SK-N-MC (cell line): ENCODE results near the gene DAB2IP.

Source experiments
- DNase-seq: peaks from one replicate; pipeline ENCODE4 v3.0.0-alpha.2; 2011; ENCODE audit warnings: low read depth, low spot score
- H3K27ac ChIP-seq: fragments of 200-600 bp; sonication (generic); 2 replicates; pipeline ENCODE4 v1.5.1; 2016; ENCODE audit warnings: mixed run types
- H3K36me3 ChIP-seq: fragments of 200-600 bp; sonication (generic); 2 replicates; pipeline ENCODE4 v1.6.1; 2017; ENCODE audit warnings: antibody characterized with exemption, low read length, mixed read lengths; ENCODE audit not compliant: insufficient read depth
- H3K4me3 ChIP-seq: fragments of 200-600 bp; sonication (generic); 2 replicates; pipeline ENCODE4 v1.5.1; 2016
- H3K9ac ChIP-seq: fragments of 200-600 bp; sonication (generic); 2 replicates; pipeline ENCODE4 v1.8.0; 2017; ENCODE audit warnings: mixed run types, mixed read lengths; ENCODE audit not compliant: insufficient read length
- H3K9me3 ChIP-seq: fragments of 200-600 bp; sonication (generic); 2 replicates; pipeline ENCODE4 v1.6.1; 2017; ENCODE audit warnings: low read depth, mild to moderate bottlenecking, antibody characterized with exemption, low read length, moderate library complexity, mixed read lengths
- EZH2 ChIP-seq: fragments of 200-600 bp; sonication (generic); IDR thresholded peaks from one replicate; pipeline ENCODE4 v1.6.1; 2017; ENCODE audit warnings: antibody characterized with exemption
- FOXP2 ChIP-seq: optimal IDR thresholded peaks from 2 replicates; pipeline ENCODE3; 2011; ENCODE audit warnings: mild to moderate bottlenecking, moderate library complexity; ENCODE audit not compliant: insufficient read depth; ENCODE audit errors: extremely low read length, control extremely low read depth
- POLR2AphosphoS5 ChIP-seq: IDR thresholded peaks from 2 replicates; pipeline ENCODE4 v1.6.1; 2012; ENCODE audit warnings: mild to moderate bottlenecking, low read depth, low read length, borderline replicate concordance

Gene DAB2IP

GRCh38 chr9:121676926-121677325 is 25.5 kb downstream of the DAB2IP start:
- H3K27ac ChIP-seq = no peak overlapping the region
- no peak overlapping the region for H3K9ac ChIP-seq
- H3K9me3 ChIP-seq = no peaks in the 10 kb centered on the region
- no peak for DNase-seq
- H3K36me3 ChIP-seq = peaks cover 38% of the 10 kb centered on the region
- no peak for TF ChIP-seq POLR2AphosphoS5
- TF ChIP-seq EZH2 = no peak
- no peak for TF ChIP-seq FOXP2
- no peak overlapping the region for H3K4me3 ChIP-seq

GRCh38 chr9:121678501-121679022 is 27.1 kb downstream of the DAB2IP start:
- Histone ChIP-seq H3K27ac (no peak overlapping the region), H3K36me3 (peaks cover 43% of the 10 kb centered on the region), H3K9ac (no peak overlapping the region), H3K4me3 (no peak overlapping the region), H3K9me3 (no peaks in the 10 kb centered on the region)
- no peak for DNase-seq
- TF ChIP-seq EZH2 = no peak
- no peak for TF ChIP-seq POLR2AphosphoS5
- TF ChIP-seq FOXP2 = no peak

- Histone ChIP-seq H3K27ac (no peak overlapping the region), H3K9ac (no peak overlapping the region), H3K36me3 (peaks cover 43% of the 10 kb centered on the region), H3K9me3 (no peaks in the 10 kb centered on the region), H3K4me3 (no peak overlapping the region)
- no peak for DNase-seq
- TF ChIP-seq POLR2AphosphoS5 (no peak), FOXP2 (no peak)
Measured at GRCh38 chr9:121679901-121680635, 28.6 kb downstream of the DAB2IP start.

- Histone ChIP-seq H3K27ac (no peak overlapping the region), H3K36me3 (peaks cover 43% of the 10 kb centered on the region), H3K4me3 (no peak overlapping the region), H3K9ac (no peak overlapping the region), H3K9me3 (no peaks in the 10 kb centered on the region)
- DNase-seq = no peak
- TF ChIP-seq POLR2AphosphoS5 (no peak), EZH2 (no peak)
Measured at GRCh38 chr9:121681404-121681803, 30.0 kb downstream of the DAB2IP start.

- no peak overlapping the region for H3K9ac ChIP-seq
- no peak overlapping the region for H3K4me3 ChIP-seq
- no peak for TF ChIP-seq POLR2AphosphoS5
- no peak for TF ChIP-seq EZH2
- TF ChIP-seq FOXP2 = no peak
- H3K27ac ChIP-seq = no peak overlapping the region
- H3K36me3 ChIP-seq = peaks cover 43% of the 10 kb centered on the region
- H3K9me3 ChIP-seq = no peaks in the 10 kb centered on the region
- DNase-seq = no peak
Measured at GRCh38 chr9:121682201-121682600, 30.8 kb downstream of the DAB2IP start.

GRCh38 chr9:121682926-121683515 is 31.6 kb downstream of the DAB2IP start:
- no peak overlapping the region for H3K9ac ChIP-seq

GRCh38 chr9:121683652-121684051 is 32.2 kb downstream of the DAB2IP start:
- H3K4me3 ChIP-seq = no peak overlapping the region
- TF ChIP-seq FOXP2 (no peak), EZH2 (no peak), POLR2AphosphoS5 (no peak)
- no peaks in the 10 kb centered on the region for H3K9me3 ChIP-seq
- H3K9ac ChIP-seq = no peak overlapping the region
- H3K27ac ChIP-seq = no peak overlapping the region
- no peak for DNase-seq
- peaks cover 35% of the 10 kb centered on the region for H3K36me3 ChIP-seq

More at GRCh38 chr9:121682926-121683515, 31.6 kb downstream of the DAB2IP start:
- H3K9me3 ChIP-seq = no peaks in the 10 kb centered on the region
- H3K27ac ChIP-seq = no peak overlapping the region
- H3K36me3 ChIP-seq = peaks cover 41% of the 10 kb centered on the region
- H3K4me3 ChIP-seq = no peak overlapping the region
- DNase-seq = no peak
- TF ChIP-seq POLR2AphosphoS5 (no peak), EZH2 (no peak), FOXP2 (no peak)

GRCh38 chr9:121684381-121685145 is 33.1 kb downstream of the DAB2IP start:
- TF ChIP-seq FOXP2 (no peak), POLR2AphosphoS5 (no peak), EZH2 (no peak)
- peaks cover 26% of the 10 kb centered on the region for H3K36me3 ChIP-seq
- H3K27ac ChIP-seq = no peak overlapping the region
- no peak overlapping the region for H3K9ac ChIP-seq
- no peak overlapping the region for H3K4me3 ChIP-seq
- no peaks in the 10 kb centered on the region for H3K9me3 ChIP-seq
- DNase-seq = no peak
